Measurements from ENCODE around the gene DCXR.

The DCXR gene

GRCh38 chr17:82072827-82073226 is 35.3 kb upstream of the DCXR start:
- DNase-seq (ENCODE audit: low spot score), result no peak

GRCh38 chr17:82070611-82071010 is 33.1 kb upstream of the DCXR start:
- DNase-seq (ENCODE audit: low spot score), result no peak

- peak; percentile 54 for DNase-seq (ENCODE audit: low spot score)
These were observed 28.3 kb upstream of the DCXR start, which contains the start of gene DUS1L for GRCh38 chr17:82065638-82066303. Gene DUS1L (minus strand): TSS chr17:82065804. CDS start chr17:82065059, 745 bp downstream.

GRCh38 chr17:82065193-82065637 is 27.7 kb upstream of the DCXR start:
- DNase-seq (ENCODE audit: low spot score), result peak; percentile 55

- no peak for DNase-seq (ENCODE audit: low spot score)
These were observed 27.1 kb upstream of the DCXR start for GRCh38 chr17:82064433-82065192.

GRCh38 chr17:82063424-82064415 is 26.2 kb upstream of the DCXR start:
- DNase-seq (ENCODE audit: low spot score), result no peak

GRCh38 chr17:82062984-82063368 is 25.5 kb upstream of the DCXR start:
- no peak for DNase-seq (ENCODE audit: low spot score)

GRCh38 chr17:82062076-82062983 is 24.8 kb upstream of the DCXR start:
- DNase-seq (ENCODE audit: low spot score), result no peak

- no peak for DNase-seq (ENCODE audit: low spot score)
These were observed 23.8 kb upstream of the DCXR start for GRCh38 chr17:82061047-82061925.

GRCh38 chr17:82060614-82061013 is 23.1 kb upstream of the DCXR start:
- DNase-seq (ENCODE audit: low spot score), result no peak

GRCh38 chr17:82060001-82060380 is 22.5 kb upstream of the DCXR start:
- no peak for DNase-seq (ENCODE audit: low spot score)

GRCh38 chr17:82059272-82060000 is 21.9 kb upstream of the DCXR start:
- no peak for DNase-seq (ENCODE audit: low spot score)

GRCh38 chr17:82058855-82059249 is 21.4 kb upstream of the DCXR start:
- DNase-seq (ENCODE audit: low spot score), result no peak

GRCh38 chr17:82058230-82058854 is 20.8 kb upstream of the DCXR start:
- no peak for DNase-seq (ENCODE audit: low spot score)

- DNase-seq (ENCODE audit: low spot score), result no peak
These were observed 19.5 kb upstream of the DCXR start for GRCh38 chr17:82056729-82057621.

GRCh38 chr17:82055965-82056728 is 18.6 kb upstream of the DCXR start:
- DNase-seq (ENCODE audit: low spot score), result no peak
